Chondrocyte (in vitro differentiated cells): ENCODE data around the gene LAMA5. TPM values are rescaled to one million over a fixed set of nuclear protein-coding genes. Genes with fewer than 3 reads are reported as not detected.

Experiments used
- DNase-seq: peaks from one replicate; pipeline ENCODE4 v3.0.0; 2021; ENCODE audit warnings: mixed read lengths, low spot score
- H3K27ac Mint-ChIP-seq: one replicate; pipeline ENCODE4 v1.8.0; 2021; ENCODE audit warnings: mild to moderate bottlenecking, moderate library complexity, mixed read lengths; ENCODE audit not compliant: unreplicated experiment
- H3K27me3 Mint-ChIP-seq: 2 replicates; pipeline ENCODE4 v1.8.0; 2021; ENCODE audit warnings: low read depth, mixed read lengths
- H3K36me3 Mint-ChIP-seq: 2 replicates; pipeline ENCODE4 v1.8.0; 2021; ENCODE audit warnings: low read depth, mixed read lengths
- H3K4me1 Mint-ChIP-seq: 2 replicates; pipeline ENCODE4 v1.8.0; 2021; ENCODE audit warnings: low read depth, mild to moderate bottlenecking, mixed read lengths
- H3K4me3 Mint-ChIP-seq: one replicate; pipeline ENCODE4 v1.8.0; 2021; ENCODE audit warnings: mild to moderate bottlenecking, moderate library complexity, mixed read lengths; ENCODE audit not compliant: unreplicated experiment
- H3K9me3 Mint-ChIP-seq: 2 replicates; pipeline ENCODE4 v1.8.0; 2021; ENCODE audit warnings: low read depth, mixed read lengths
- CTCF ChIP-seq: fragments of 200-600 bp; sonication (generic); IDR thresholded peaks from 2 replicates; pipeline ENCODE4 v1.5.0; 2021; ENCODE audit warnings: antibody characterized with exemption, mild to moderate bottlenecking, moderate library complexity
- total RNA-seq: library from RNA; stranded (reverse); gene quantifications from 3 replicates; pipeline ENCODE4 v1.2.1, GENCODE V29; 2021

Gene LAMA5
- total RNA-seq, 1 donor from 2014 or later = 368 TPM

- Mint-ChIP-seq H3K9me3 (no peaks in the 10 kb centered on the region), H3K27ac (peak overlapping the region; percentile 49), H3K36me3 (no peaks in the 10 kb centered on the region), H3K4me1 (peaks cover 11% of the 10 kb centered on the region), H3K27me3 (no peaks in the 10 kb centered on the region), H3K4me3 (peak overlapping the region; percentile 65)
- no peak for DNase-seq
- no peak for TF ChIP-seq CTCF
These were observed 38.9 kb upstream of the LAMA5 start for GRCh38 chr20:62405981-62406513.

- no peak for DNase-seq
- Mint-ChIP-seq H3K9me3 (no peaks in the 10 kb centered on the region), H3K27ac (no peak overlapping the region), H3K27me3 (no peaks in the 10 kb centered on the region), H3K36me3 (no peaks in the 10 kb centered on the region), H3K4me1 (peaks cover 11% of the 10 kb centered on the region), H3K4me3 (peak overlapping the region; percentile 65)
- peak; percentile 77 for TF ChIP-seq CTCF
These were observed 38.2 kb upstream of the LAMA5 start for GRCh38 chr20:62405108-62405980.

GRCh38 chr20:62404761-62405107 is 37.6 kb upstream of the LAMA5 start:
- no peak for TF ChIP-seq CTCF
- no peaks in the 10 kb centered on the region for H3K27me3 Mint-ChIP-seq
- H3K4me1 Mint-ChIP-seq = peaks cover 11% of the 10 kb centered on the region
- no peaks in the 10 kb centered on the region for H3K36me3 Mint-ChIP-seq
- H3K9me3 Mint-ChIP-seq = no peaks in the 10 kb centered on the region
- no peak overlapping the region for H3K27ac Mint-ChIP-seq
- DNase-seq = no peak
- H3K4me3 Mint-ChIP-seq = no peak overlapping the region

GRCh38 chr20:62404112-62404665 is 37.1 kb upstream of the LAMA5 start:
- H3K4me3 Mint-ChIP-seq = no peak overlapping the region
- H3K9me3 Mint-ChIP-seq = no peaks in the 10 kb centered on the region
- TF ChIP-seq CTCF = no peak
- no peaks in the 10 kb centered on the region for H3K27me3 Mint-ChIP-seq
- no peaks in the 10 kb centered on the region for H3K36me3 Mint-ChIP-seq
- peaks cover 11% of the 10 kb centered on the region for H3K4me1 Mint-ChIP-seq
- H3K27ac Mint-ChIP-seq = no peak overlapping the region
- no peak for DNase-seq

GRCh38 chr20:62403331-62403730 is 36.2 kb upstream of the LAMA5 start:
- H3K9me3 Mint-ChIP-seq = no peaks in the 10 kb centered on the region
- peaks cover 11% of the 10 kb centered on the region for H3K4me1 Mint-ChIP-seq
- no peak for DNase-seq
- H3K27me3 Mint-ChIP-seq = no peaks in the 10 kb centered on the region
- H3K4me3 Mint-ChIP-seq = no peak overlapping the region
- no peak for TF ChIP-seq CTCF
- H3K27ac Mint-ChIP-seq = no peak overlapping the region
- no peaks in the 10 kb centered on the region for H3K36me3 Mint-ChIP-seq
